ENCODE results near the gene SMOC2.

The SMOC2 gene

GRCh38 chr6:168448243-168448855 is 7.4 kb downstream of the SMOC2 start:
- in situ Hi-C loops (cut with MboI; ENCODE audit: low sequenced_read_pairs, unreplicated experiment), result no loop called here
- DNase-seq (ENCODE audit: low spot score), result no peak
- TF ChIP-seq CTCF (IDR thresholded peaks at IDR 0.05; ENCODE audit: borderline replicate concordance, control extremely low read depth, extremely low read depth, insufficient read depth, missing control alignments), result no peak

GRCh38 chr6:168450917-168451316 is 9.9 kb downstream of the SMOC2 start:
- in situ Hi-C loops (cut with MboI; ENCODE audit: low sequenced_read_pairs, unreplicated experiment), result no loop called here
- no peak for TF ChIP-seq CTCF (IDR thresholded peaks at IDR 0.05; ENCODE audit: borderline replicate concordance, control extremely low read depth, extremely low read depth, insufficient read depth, missing control alignments)
- no peak for DNase-seq (ENCODE audit: low spot score)

GRCh38 chr6:168451805-168452517 is 11.0 kb downstream of the SMOC2 start:
- no peak for TF ChIP-seq CTCF (IDR thresholded peaks at IDR 0.05; ENCODE audit: borderline replicate concordance, control extremely low read depth, extremely low read depth, insufficient read depth, missing control alignments)

GRCh38 chr6:168452685-168453377 is 11.8 kb downstream of the SMOC2 start:
- no peak for DNase-seq (ENCODE audit: low spot score)
- TF ChIP-seq CTCF (IDR thresholded peaks at IDR 0.05; ENCODE audit: borderline replicate concordance, control extremely low read depth, extremely low read depth, insufficient read depth, missing control alignments), result no peak
- in situ Hi-C loops (cut with MboI; ENCODE audit: low sequenced_read_pairs, unreplicated experiment), result no loop called here

More at GRCh38 chr6:168451805-168452517, 11.0 kb downstream of the SMOC2 start:
- in situ Hi-C loops (cut with MboI; ENCODE audit: low sequenced_read_pairs, unreplicated experiment), result no loop called here
- DNase-seq (ENCODE audit: low spot score), result no peak

- DNase-seq (ENCODE audit: low spot score), result no peak
- in situ Hi-C loops (cut with MboI; ENCODE audit: low sequenced_read_pairs, unreplicated experiment), result no loop called here
Measured at GRCh38 chr6:168455847-168456530, 15.0 kb downstream of the SMOC2 start.

More at GRCh38 chr6:168455847-168456530, 15.0 kb downstream of the SMOC2 start:
- no peak for TF ChIP-seq CTCF (IDR thresholded peaks at IDR 0.05; ENCODE audit: borderline replicate concordance, control extremely low read depth, extremely low read depth, insufficient read depth, missing control alignments)
